HepG2 (cell line): ENCODE results near the gene EDAR.

ENCODE experiments used
- HCFC1 ChIP-seq: fragments of 150-350 bp; IDR thresholded peaks from 2 replicates; pipeline ENCODE4 v1.6.1; 2014; ENCODE audit warnings: low read depth, low read length
- U2AF1 ChIP-seq: fragments of 200-400 bp; formaldehyde crosslinking; optimal IDR thresholded peaks from 2 replicates; pipeline ENCODE3; 2017; ENCODE audit warnings: mild to moderate bottlenecking, low read depth, low read length
- ZFP1 ChIP-seq: IDR thresholded peaks from 2 replicates; pipeline ENCODE4 v1.6.1; 2016
- ZNF296 ChIP-seq: sonication (generic); formaldehyde crosslinking; conservative IDR thresholded peaks from 2 replicates; pipeline ENCODE4 v1.5.0; 2020; ENCODE audit warnings: mild to moderate bottlenecking, missing genetic modification reagents

DNA sequence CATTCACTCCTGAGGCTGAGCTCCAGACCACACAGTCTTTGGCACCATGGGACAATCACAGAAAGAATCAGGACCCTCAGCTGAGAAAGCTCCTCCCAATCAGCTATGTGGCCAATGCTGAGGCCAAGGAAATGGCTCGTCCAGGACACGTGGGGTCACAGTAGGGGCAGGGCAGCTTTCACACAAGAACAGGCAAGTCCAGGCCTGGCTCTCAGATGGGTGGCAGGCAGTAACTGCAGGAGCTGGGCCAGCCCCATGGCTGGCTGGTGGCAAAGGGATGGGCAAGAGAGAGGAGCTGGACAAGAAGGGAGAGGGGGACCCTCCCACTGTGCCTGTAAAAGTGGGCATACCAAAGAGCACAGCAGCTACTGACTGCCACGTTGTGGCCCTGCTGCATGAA lies 12.2 kb upstream of the EDAR start:
- no peak for TF ChIP-seq ZFP1
- TF ChIP-seq U2AF1 = no peak
- no peak for TF ChIP-seq HCFC1
- no peak for TF ChIP-seq ZNF296 (CRISPR knock-in tag)
